HFFc6 (cell line): Measurements from ENCODE around the gene ATP6V1C2. TPM values are rescaled to one million over a fixed set of nuclear protein-coding genes. Genes with fewer than 3 reads are reported as not detected.
A peak's percentile ranks its signal among the peaks of the same experiment; 100 is the strongest.
"Not testable (repeated sequence)": the region's sequence is repeated elsewhere in the genome, so short reads cannot be mapped to it uniquely, and the experiment has no call there.

Source experiments
- DNase-seq: peaks from one replicate; pipeline ENCODE4 v3.0.0-alpha.2; 2018
- H3K27ac Mint-ChIP-seq: 2 replicates; pipeline ENCODE4 v1.8.0; 2020; ENCODE audit warnings: mild to moderate bottlenecking, mixed read lengths
- H3K27me3 Mint-ChIP-seq: 2 replicates; pipeline ENCODE4 v1.8.0; 2021; ENCODE audit warnings: mild to moderate bottlenecking, moderate library complexity, mixed read lengths; ENCODE audit not compliant: insufficient read depth
- H3K36me3 Mint-ChIP-seq: 2 replicates; pipeline ENCODE4 v1.8.0; 2021; ENCODE audit warnings: low read depth, mixed read lengths
- H3K4me1 Mint-ChIP-seq: 2 replicates; pipeline ENCODE4 v1.8.0; 2020; ENCODE audit warnings: low read depth, mixed read lengths
- H3K4me3 Mint-ChIP-seq: 2 replicates; pipeline ENCODE4 v1.8.0; 2020; ENCODE audit warnings: mild to moderate bottlenecking, moderate library complexity, mixed read lengths
- H3K9me3 Mint-ChIP-seq: 2 replicates; pipeline ENCODE4 v1.8.0; 2020; ENCODE audit warnings: mild to moderate bottlenecking, mixed read lengths
- CTCF ChIP-seq: fragments of 200-600 bp; sonication (generic); IDR thresholded peaks from 2 replicates; pipeline ENCODE4 v1.5.0; 2021; ENCODE audit warnings: antibody characterized with exemption, mild to moderate bottlenecking
- total RNA-seq, 6 experiments: library from RNA; stranded (reverse); fragmentation: NEBNext Ultra II Directional; extraction: Animal tissue kit (Norgen Biotek cat#: 25700); gene quantifications; 2 replicates in 1 of 6; 3 replicates in 5 of 6; pipeline ENCODE4 v1.2.3, GENCODE V29; 2021

The ATP6V1C2 gene
- total RNA-seq, 6 experiments from 2014 or later: not detected

- H3K27me3 Mint-ChIP-seq: no peaks in the 10 kb centered on the region
- TF ChIP-seq CTCF: no peak
- H3K4me1 Mint-ChIP-seq: peaks cover 10% of the 10 kb centered on the region
- H3K9me3 Mint-ChIP-seq: no peaks in the 10 kb centered on the region
- no peak overlapping the region for H3K27ac Mint-ChIP-seq
- DNase-seq: no peak
- H3K4me3 Mint-ChIP-seq: no peak overlapping the region
- no peaks in the 10 kb centered on the region; the same call in 1 of the 2 replicates for H3K36me3 Mint-ChIP-seq
Observed at GRCh38 chr2:10802657-10803056, 81.2 kb downstream of the ATP6V1C2 start.

- H3K36me3 Mint-ChIP-seq, H3K4me3 Mint-ChIP-seq, H3K27ac Mint-ChIP-seq, H3K9me3 Mint-ChIP-seq, DNase-seq, H3K27me3 Mint-ChIP-seq: not testable (repeated sequence)
- H3K4me1 Mint-ChIP-seq: peaks cover 21% of the 10 kb centered on the region
Observed at GRCh38 chr2:10805990-10806389, 84.6 kb downstream of the ATP6V1C2 start.

GRCh38 chr2:10806543-10806942 is 85.1 kb downstream of the ATP6V1C2 start:
- Mint-ChIP-seq H3K27ac (no peak overlapping the region), H3K27me3 (no peaks in the 10 kb centered on the region), H3K4me3 (no peak overlapping the region), H3K4me1 (peaks cover 27% of the 10 kb centered on the region), H3K36me3 (peaks cover 6% of the 10 kb centered on the region; the same call in 1 of the 2 replicates), H3K9me3 (no peaks in the 10 kb centered on the region)
- DNase-seq: no peak
- no peak for TF ChIP-seq CTCF

- Mint-ChIP-seq H3K4me3 (peak overlapping the region; percentile 95), H3K4me1 (peaks cover 31% of the 10 kb centered on the region), H3K27me3 (peaks cover 3% of the 10 kb centered on the region; the same call in 1 of the 2 replicates), H3K27ac (peak overlapping the region; percentile 91), H3K36me3 (peaks cover 6% of the 10 kb centered on the region; the same call in 1 of the 2 replicates), H3K9me3 (no peaks in the 10 kb centered on the region)
- peak; percentile 19 for DNase-seq
- no peak for TF ChIP-seq CTCF
Observed at GRCh38 chr2:10810202-10811161, 89.1 kb downstream of the ATP6V1C2 start.

GRCh38 chr2:10811517-10811916 is 90.1 kb downstream of the ATP6V1C2 start:
- no peak for TF ChIP-seq CTCF
- DNase-seq: no peak
- H3K27ac Mint-ChIP-seq: peak overlapping the region; percentile 91

More at GRCh38 chr2:10811517-10811916, 90.1 kb downstream of the ATP6V1C2 start:
- Mint-ChIP-seq H3K4me1 (peaks cover 31% of the 10 kb centered on the region), H3K9me3 (no peaks in the 10 kb centered on the region), H3K36me3 (peaks cover 6% of the 10 kb centered on the region; the same call in 1 of the 2 replicates), H3K4me3 (peak overlapping the region; percentile 95), H3K27me3 (peaks cover 5% of the 10 kb centered on the region; the same call in 1 of the 2 replicates)
